Esophagus mucosa (tissue), 1 donor: Measurements from ENCODE around the gene ZNF708. TPM values are rescaled to one million over a fixed set of nuclear protein-coding genes. Genes with fewer than 3 reads are reported as not detected.
"Not testable (repeated sequence)": the region's sequence is repeated elsewhere in the genome, so short reads cannot be mapped to it uniquely, and the experiment has no call there.

Source experiments
- ATAC-seq: fragments of 200-7000 bp; cut with Tn5 transposase; one replicate; pipeline ENCODE4 v1.9.1; 2020
- total RNA-seq: library from RNA; stranded (reverse); gene quantifications from one replicate; pipeline ENCODE4 v1.2.4, GENCODE V29; 2023
- donor health status: DM: yes; HTN: yes; CAD: no.

The ZNF708 gene
- total RNA-seq, 1 donor from 2014 or later = 4.5 TPM

DNA sequence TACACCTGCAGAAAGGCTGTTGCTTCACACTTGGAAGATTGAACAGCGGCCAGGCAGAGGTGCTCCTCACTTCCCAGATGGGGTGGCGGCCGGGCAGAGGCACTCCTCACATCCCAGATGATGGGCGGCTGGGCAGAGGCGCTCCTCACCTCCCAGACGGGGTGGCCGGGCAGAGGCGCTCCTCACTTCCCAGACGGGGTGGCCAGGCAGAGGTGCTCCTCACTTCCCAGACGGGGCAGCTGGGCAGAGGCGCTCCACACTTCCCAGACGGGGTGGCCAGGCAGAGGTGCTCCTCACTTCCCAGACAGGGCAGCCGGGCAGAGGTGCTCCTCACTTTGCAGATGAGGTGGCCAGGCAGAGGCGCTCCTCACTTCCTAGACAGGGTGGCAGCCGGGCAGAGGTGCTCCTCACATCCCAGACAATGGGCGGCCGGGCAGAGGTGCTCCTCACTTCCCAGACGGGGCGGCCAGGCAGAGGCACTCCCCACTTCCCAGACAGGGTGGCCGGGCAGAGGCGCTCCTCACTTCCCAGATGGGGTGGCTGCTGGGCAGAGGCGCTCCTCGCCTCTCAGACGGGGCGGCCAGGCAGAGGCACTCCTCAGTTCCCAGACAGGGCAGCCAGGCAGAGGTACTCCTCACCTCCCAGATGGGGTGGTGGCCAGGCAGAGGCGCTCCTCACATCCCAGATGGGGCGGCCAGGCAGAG lies 69.6 kb downstream of the ZNF708 start:
- not testable (repeated sequence) for ATAC-seq

DNA sequence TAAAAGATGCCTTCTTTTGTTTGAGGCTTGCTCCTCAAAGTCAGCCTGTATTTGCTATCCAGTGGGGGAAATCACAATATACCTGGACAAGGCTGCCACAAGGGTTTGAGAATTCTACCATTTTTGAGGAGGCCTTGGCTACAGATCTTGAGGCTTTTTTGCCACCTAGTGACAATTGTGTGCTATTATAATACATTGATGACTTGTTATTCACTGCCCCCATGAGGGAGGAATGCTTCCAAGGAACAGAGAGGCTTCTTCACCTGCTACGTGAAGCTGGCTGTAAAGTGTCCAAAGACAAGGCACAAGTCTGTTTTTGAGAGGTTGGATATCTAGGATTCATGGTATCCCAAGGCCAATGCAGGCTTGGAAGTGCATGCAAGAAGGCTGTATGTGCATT lies 72.5 kb downstream of the ZNF708 start:
- ATAC-seq = no peak

Other genes starting within 250 kb of the ZNF708 start
- 9.5 TPM for gene ZNF714, start 247.2 kb downstream of the ZNF708 start, total RNA-seq
- 21.2 TPM for gene ZNF431, start 187.4 kb downstream of the ZNF708 start, total RNA-seq
- gene ZNF738, start 29.6 kb upstream of the ZNF708 start, total RNA-seq = 3.6 TPM
- gene ZNF493, start 67.7 kb upstream of the ZNF708 start, total RNA-seq = 5.5 TPM
- 5.3 TPM for gene ZNF429, start 176.2 kb upstream of the ZNF708 start, total RNA-seq